ENCODE measurements around the gene MAPK4.

GRCh38 chr18:50594012-50594411, 34.1 kb downstream of the MAPK4 start:
- TF ChIP-seq EED (IDR thresholded peaks at IDR 0.05; ENCODE audit: low read depth) (no peak), YY1 (IDR thresholded peaks at IDR 0.05; ENCODE audit: low read depth, low read length) (no peak)

All from GM12878 (cell line).